Measurements from ENCODE around the gene RAF1.

The RAF1 gene

GRCh38 chr3:12620305-12620704 is 43.6 kb downstream of the RAF1 start:
- TF ChIP-seq CTCF (IDR thresholded peaks at IDR 0.05; ENCODE audit: low read depth, low read length, missing control alignments) = no peak
- no peak for DNase-seq
- peaks cover 5% of the 10 kb centered on the region for H3K36me3 ChIP-seq (replicated peaks)
- in situ Hi-C loops (cut with HindIII; ENCODE audit: low pct_ligation_motif_present, low sequenced_read_pairs) = no loop called here
- no peaks in the 10 kb centered on the region for H3K27me3 ChIP-seq (replicated peaks)
- H3K4me3 ChIP-seq (ENCODE audit: low read depth, low read length) = no peak overlapping the region
- H3K27ac ChIP-seq = no peak overlapping the region

DNA sequence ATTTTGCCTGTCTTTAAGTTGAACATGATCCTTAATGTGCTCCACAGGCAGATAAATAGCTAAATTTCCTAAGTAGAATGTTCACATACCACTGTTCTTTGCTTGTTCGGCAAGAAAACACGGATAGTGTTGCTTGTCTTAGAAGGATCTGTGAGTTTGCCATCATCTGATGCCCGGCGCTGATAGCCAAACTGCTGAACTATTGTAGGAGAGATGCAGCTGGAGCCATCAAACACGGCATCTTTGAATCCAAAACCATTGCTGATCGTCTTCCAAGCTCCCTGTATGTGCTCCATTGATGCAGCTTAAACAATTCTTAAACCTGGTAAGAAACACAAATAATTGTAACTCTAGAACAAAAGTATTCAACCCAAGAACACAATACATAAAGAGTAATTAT is 45.5 kb downstream of the RAF1 start:
- Histone ChIP-seq H3K27me3 (replicated peaks) (no peaks in the 10 kb centered on the region), H3K27ac (no peak overlapping the region), H3K4me3 (ENCODE audit: low read depth, low read length) (no peak overlapping the region), H3K36me3 (replicated peaks) (peaks cover 5% of the 10 kb centered on the region)
- TF ChIP-seq CTCF (IDR thresholded peaks at IDR 0.05; ENCODE audit: low read depth, low read length, missing control alignments) = no peak
- DNase-seq = no peak
- in situ Hi-C loops (cut with HindIII; ENCODE audit: low pct_ligation_motif_present, low sequenced_read_pairs) = no loop called here

- Histone ChIP-seq H3K27me3 (replicated peaks) (no peaks in the 10 kb centered on the region), H3K36me3 (replicated peaks) (peaks cover 9% of the 10 kb centered on the region), H3K27ac (no peak overlapping the region), H3K4me3 (ENCODE audit: low read depth, low read length) (no peak overlapping the region)
- no peak for DNase-seq
- in situ Hi-C loops (cut with HindIII; ENCODE audit: low pct_ligation_motif_present, low sequenced_read_pairs) = no loop called here
- no peak for TF ChIP-seq CTCF (IDR thresholded peaks at IDR 0.05; ENCODE audit: low read depth, low read length, missing control alignments)
Measured at GRCh38 chr3:12615266-12615665, 48.7 kb downstream of the RAF1 start.

DNA sequence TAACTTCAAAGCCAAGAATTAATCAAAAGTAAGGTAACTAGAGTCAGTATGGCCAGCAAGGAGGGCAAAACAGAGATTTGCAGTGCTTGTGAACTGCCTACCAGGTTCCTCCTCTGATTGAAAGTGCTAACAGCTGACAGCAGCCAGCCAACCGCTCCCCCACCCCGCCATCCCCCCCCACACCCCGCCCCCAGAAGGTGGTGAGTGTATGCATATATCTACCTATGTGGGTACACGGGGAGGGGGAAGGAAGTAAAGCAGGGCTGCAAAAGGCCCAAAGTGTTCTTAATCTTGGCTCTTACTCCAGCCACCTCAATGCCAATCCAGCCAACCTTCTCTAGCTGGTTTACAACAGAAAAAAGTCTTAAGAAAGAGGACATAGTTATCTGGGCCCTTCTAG is 50.7 kb downstream of the RAF1 start:
- no peak for TF ChIP-seq CTCF (IDR thresholded peaks at IDR 0.05; ENCODE audit: low read depth, low read length, missing control alignments)
- no peak overlapping the region for H3K27ac ChIP-seq
- no peak overlapping the region for H3K4me3 ChIP-seq (ENCODE audit: low read depth, low read length)
- no peaks in the 10 kb centered on the region for H3K27me3 ChIP-seq (replicated peaks)
- no peak for DNase-seq
- in situ Hi-C loops (cut with HindIII; ENCODE audit: low pct_ligation_motif_present, low sequenced_read_pairs) = no loop called here
- peaks cover 14% of the 10 kb centered on the region for H3K36me3 ChIP-seq (replicated peaks)

DNA sequence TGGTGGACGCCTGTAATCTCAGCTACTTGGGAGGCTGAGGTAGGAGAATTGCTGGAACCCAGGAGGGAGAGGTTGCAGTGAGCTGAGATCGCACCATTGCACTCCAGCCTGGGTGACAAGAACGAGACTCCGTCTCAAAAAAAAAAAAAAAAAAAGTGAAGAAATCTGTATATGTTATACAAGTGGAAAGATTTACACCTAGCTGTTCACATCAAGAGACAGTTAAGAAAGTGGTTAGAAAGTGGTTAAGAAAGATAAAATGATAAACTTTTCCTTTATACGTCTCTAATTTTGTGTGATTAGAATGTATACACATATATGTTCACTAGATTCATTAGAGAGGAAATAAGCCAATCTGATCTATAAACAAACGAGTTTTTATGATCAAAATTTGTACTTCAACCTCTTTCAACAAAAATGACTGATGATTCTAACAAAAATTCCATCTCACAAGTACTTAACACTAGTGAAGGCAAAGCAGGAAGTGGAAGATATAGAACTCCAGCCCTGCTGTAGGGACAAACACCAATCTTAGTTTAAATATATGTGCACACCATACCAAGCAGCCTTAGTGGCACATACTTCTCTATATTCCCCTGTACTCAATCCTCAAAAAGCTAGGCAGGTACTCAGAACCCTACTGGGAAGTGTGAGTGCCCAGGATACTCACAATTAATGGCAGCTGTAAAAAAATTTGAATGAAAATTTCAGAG is 51.2 kb downstream of the RAF1 start:
- Histone ChIP-seq H3K27ac (no peak overlapping the region), H3K27me3 (replicated peaks) (no peaks in the 10 kb centered on the region), H3K4me3 (ENCODE audit: low read depth, low read length) (no peak overlapping the region), H3K36me3 (replicated peaks) (peaks cover 15% of the 10 kb centered on the region)
- no peak for TF ChIP-seq CTCF (IDR thresholded peaks at IDR 0.05; ENCODE audit: low read depth, low read length, missing control alignments)
- DNase-seq = no peak
- in situ Hi-C loops (cut with HindIII; ENCODE audit: low pct_ligation_motif_present, low sequenced_read_pairs) = no loop called here

DNA sequence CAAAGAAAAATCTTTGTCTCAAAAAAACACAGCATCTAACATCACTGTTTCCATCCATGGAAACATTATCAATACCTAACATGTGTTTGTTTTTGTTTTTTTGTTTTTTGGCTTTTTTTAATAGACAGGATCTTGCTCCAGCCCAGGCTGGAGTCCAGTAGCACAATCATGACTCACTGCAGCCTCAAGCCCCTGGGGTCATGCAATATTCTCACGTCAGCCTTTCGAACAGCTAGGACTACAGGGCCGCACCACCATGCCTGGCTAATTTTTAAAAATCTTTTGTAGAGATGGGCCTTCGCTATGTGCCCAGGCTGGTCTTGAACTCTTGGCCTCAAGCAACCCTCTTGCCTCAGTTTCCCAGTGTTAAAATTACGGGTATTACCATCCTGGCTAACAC is 52.8 kb downstream of the RAF1 start:
- in situ Hi-C loops (cut with HindIII; ENCODE audit: low pct_ligation_motif_present, low sequenced_read_pairs) = no loop called here
- no peak overlapping the region for H3K27ac ChIP-seq
- no peaks in the 10 kb centered on the region for H3K27me3 ChIP-seq (replicated peaks)
- no peak for DNase-seq
- H3K36me3 ChIP-seq (replicated peaks) = peaks cover 11% of the 10 kb centered on the region
- H3K4me3 ChIP-seq (ENCODE audit: low read depth, low read length) = no peak overlapping the region
- TF ChIP-seq CTCF (IDR thresholded peaks at IDR 0.05; ENCODE audit: low read depth, low read length, missing control alignments) = no peak

Data from brain microvascular endothelial cell (primary cell).